NCI-H345 treated with DMSO at 0.1 percent for 48 hours (cell line): Measurements from ENCODE around the gene NOBOX.
"Not testable (repeated sequence)": the region's sequence is repeated elsewhere in the genome, so short reads cannot be mapped to it uniquely, and the experiment has no call there.

Experiments
- DNase-seq: peaks from one replicate; lab custom pipeline; 2025; ENCODE audit not compliant: unreplicated experiment; lab: John Stamatoyannopoulos, UW

NOBOX gene

GRCh38 chr7:144391823-144392255, 11.7 kb downstream of the NOBOX start:
- DNase-seq: peak; percentile 30

- no peak for DNase-seq
Measured at GRCh38 chr7:144391014-144391413, 12.5 kb downstream of the NOBOX start.

GRCh38 chr7:144390481-144390880, 13.0 kb downstream of the NOBOX start:
- DNase-seq: no peak

GRCh38 chr7:144388950-144389349, 14.5 kb downstream of the NOBOX start:
- DNase-seq: no peak

GRCh38 chr7:144386741-144387140, 16.8 kb downstream of the NOBOX start:
- DNase-seq: no peak

- no peak for DNase-seq
Measured at GRCh38 chr7:144384555-144385245, 18.8 kb downstream of the NOBOX start.

GRCh38 chr7:144384071-144384470, 19.4 kb downstream of the NOBOX start:
- no peak for DNase-seq

GRCh38 chr7:144379776-144380384, 23.6 kb downstream of the NOBOX start:
- DNase-seq: no peak

GRCh38 chr7:144378651-144379050, 24.8 kb downstream of the NOBOX start:
- DNase-seq: no peak

- not testable (repeated sequence) for DNase-seq
Measured at GRCh38 chr7:144369221-144369620, 34.3 kb downstream of the NOBOX start.

GRCh38 chr7:144367250-144367649, 36.2 kb downstream of the NOBOX start:
- DNase-seq: not testable (repeated sequence)

GRCh38 chr7:144365523-144365922, 38.0 kb downstream of the NOBOX start:
- not testable (repeated sequence) for DNase-seq

GRCh38 chr7:144362061-144362460, 41.4 kb downstream of the NOBOX start:
- not testable (repeated sequence) for DNase-seq

GRCh38 chr7:144356860-144357259, 46.6 kb downstream of the NOBOX start:
- not testable (repeated sequence) for DNase-seq

GRCh38 chr7:144356185-144356584, 47.3 kb downstream of the NOBOX start:
- not testable (repeated sequence) for DNase-seq

- not testable (repeated sequence) for DNase-seq
Measured at GRCh38 chr7:144355176-144355822, 48.2 kb downstream of the NOBOX start, which contains the start of gene ARHGEF5. ARHGEF5 (plus strand) TSS chr7:144355402; CDS start chr7:144362670, 7,268 bp downstream.

- not testable (repeated sequence) for DNase-seq
Measured at GRCh38 chr7:144351667-144352066, 51.8 kb downstream of the NOBOX start.

- not testable (repeated sequence) for DNase-seq
Measured at GRCh38 chr7:144348625-144349024, 54.9 kb downstream of the NOBOX start.
